Measurements from ENCODE around the gene KIF12. TPM values are rescaled to one million over a fixed set of nuclear protein-coding genes. Genes with fewer than 3 reads are reported as not detected.

Gene KIF12
- total and polyA plus RNA-seq, 2 of the 13 experiments (the other 11 are each of a cell fraction or from before 2014, with no cell fraction given), result 1.8 to 12.5 TPM

DNA sequence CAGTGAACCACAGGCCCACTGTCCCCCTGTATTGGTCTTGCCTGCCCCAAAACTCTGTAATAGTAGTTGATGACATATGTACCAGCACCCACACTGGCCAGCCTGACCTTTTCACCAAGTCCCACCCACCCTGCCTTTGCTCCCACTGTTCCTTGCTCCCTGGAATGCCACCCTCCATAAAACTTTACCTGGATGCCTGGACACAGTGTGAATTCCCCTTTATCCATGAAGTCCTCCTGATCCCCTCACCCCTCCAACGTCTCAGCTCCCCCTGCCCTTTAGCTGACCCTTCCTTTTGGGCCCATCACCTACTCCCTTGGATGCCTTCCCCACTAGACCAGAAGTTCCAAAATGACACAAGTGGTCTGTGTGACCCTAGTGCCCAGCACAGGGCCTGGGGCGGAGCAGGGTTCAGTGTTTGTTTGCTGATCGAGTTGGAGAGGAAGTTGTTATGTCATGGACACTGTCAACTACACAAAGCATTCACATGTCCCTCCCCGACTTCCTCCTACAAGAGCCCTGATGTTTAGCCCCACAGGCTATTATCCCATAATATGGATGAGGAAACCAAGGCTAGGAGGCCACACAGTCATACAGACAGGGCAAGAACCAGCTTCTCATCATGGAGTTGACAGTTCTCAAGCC is 37.1 kb downstream of the KIF12 start (continued):
- TF ChIP-seq, protein P1, sequence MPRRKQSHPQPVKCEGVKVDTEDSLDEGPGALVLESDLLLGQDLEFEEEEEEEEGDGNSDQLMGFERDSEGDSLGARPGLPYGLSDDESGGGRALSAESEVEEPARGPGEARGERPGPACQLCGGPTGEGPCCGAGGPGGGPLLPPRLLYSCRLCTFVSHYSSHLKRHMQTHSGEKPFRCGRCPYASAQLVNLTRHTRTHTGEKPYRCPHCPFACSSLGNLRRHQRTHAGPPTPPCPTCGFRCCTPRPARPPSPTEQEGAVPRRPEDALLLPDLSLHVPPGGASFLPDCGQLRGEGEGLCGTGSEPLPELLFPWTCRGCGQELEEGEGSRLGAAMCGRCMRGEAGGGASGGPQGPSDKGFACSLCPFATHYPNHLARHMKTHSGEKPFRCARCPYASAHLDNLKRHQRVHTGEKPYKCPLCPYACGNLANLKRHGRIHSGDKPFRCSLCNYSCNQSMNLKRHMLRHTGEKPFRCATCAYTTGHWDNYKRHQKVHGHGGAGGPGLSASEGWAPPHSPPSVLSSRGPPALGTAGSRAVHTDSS (CRISPR knock-in tag; conservative IDR thresholded peaks at IDR 0.05), result no peak
- TF ChIP-seq NR2F1 (CRISPR knock-in tag; IDR thresholded peaks at IDR 0.05) (peak in 1 of 2 experiments; percentile 20; a peak in 1 of 4 replicates), KLF15 (CRISPR knock-in tag; IDR thresholded peaks at IDR 0.05; ENCODE audit: borderline replicate concordance) (no peak), POLR2AphosphoS5 (IDR thresholded peaks at IDR 0.05; ENCODE audit: low read depth, low read length) (peak; percentile 18; the same call in 1 of the 2 replicates), ZSCAN21 (CRISPR knock-in tag; IDR thresholded peaks at IDR 0.05; ENCODE audit: borderline replicate concordance) (peak; percentile 53; the same call in 1 of the 2 replicates), SP5 (CRISPR knock-in tag; IDR thresholded peaks at IDR 0.05; ENCODE audit: borderline replicate concordance, low read depth) (peak; percentile 99), IRF2 (CRISPR knock-in tag; IDR thresholded peaks at IDR 0.05) (0 out of 2 replicates have a peak, but pooled peaks have one; percentile 43), ZFP62 (CRISPR knock-in tag; IDR thresholded peaks at IDR 0.05) (no peak), PAF1 (CRISPR knock-in tag; IDR thresholded peaks at IDR 0.05) (0 out of 2 replicates have a peak, but pooled peaks have one; percentile 63), THYN1 (CRISPR knock-in tag; IDR thresholded peaks at IDR 0.05; ENCODE audit: borderline replicate concordance, low read depth) (no peak)
- TF ChIP-seq, protein P2, sequence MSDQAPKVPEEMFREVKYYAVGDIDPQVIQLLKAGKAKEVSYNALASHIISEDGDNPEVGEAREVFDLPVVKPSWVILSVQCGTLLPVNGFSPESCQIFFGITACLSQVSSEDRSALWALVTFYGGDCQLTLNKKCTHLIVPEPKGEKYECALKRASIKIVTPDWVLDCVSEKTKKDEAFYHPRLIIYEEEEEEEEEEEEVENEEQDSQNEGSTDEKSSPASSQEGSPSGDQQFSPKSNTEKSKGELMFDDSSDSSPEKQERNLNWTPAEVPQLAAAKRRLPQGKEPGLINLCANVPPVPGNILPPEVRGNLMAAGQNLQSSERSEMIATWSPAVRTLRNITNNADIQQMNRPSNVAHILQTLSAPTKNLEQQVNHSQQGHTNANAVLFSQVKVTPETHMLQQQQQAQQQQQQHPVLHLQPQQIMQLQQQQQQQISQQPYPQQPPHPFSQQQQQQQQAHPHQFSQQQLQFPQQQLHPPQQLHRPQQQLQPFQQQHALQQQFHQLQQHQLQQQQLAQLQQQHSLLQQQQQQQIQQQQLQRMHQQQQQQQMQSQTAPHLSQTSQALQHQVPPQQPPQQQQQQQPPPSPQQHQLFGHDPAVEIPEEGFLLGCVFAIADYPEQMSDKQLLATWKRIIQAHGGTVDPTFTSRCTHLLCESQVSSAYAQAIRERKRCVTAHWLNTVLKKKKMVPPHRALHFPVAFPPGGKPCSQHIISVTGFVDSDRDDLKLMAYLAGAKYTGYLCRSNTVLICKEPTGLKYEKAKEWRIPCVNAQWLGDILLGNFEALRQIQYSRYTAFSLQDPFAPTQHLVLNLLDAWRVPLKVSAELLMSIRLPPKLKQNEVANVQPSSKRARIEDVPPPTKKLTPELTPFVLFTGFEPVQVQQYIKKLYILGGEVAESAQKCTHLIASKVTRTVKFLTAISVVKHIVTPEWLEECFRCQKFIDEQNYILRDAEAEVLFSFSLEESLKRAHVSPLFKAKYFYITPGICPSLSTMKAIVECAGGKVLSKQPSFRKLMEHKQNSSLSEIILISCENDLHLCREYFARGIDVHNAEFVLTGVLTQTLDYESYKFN (CRISPR knock-in tag; conservative IDR thresholded peaks at IDR 0.05), result peak; percentile 91
- TF ChIP-seq, protein P3, sequence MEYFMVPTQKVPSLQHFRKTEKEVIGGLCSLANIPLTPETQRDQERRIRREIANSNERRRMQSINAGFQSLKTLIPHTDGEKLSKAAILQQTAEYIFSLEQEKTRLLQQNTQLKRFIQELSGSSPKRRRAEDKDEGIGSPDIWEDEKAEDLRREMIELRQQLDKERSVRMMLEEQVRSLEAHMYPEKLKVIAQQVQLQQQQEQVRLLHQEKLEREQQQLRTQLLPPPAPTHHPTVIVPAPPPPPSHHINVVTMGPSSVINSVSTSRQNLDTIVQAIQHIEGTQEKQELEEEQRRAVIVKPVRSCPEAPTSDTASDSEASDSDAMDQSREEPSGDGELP (IDR thresholded peaks at IDR 0.05; ENCODE audit: borderline replicate concordance, low read depth), result peak; percentile 38; the same call in 1 of the 2 replicates
- TF ChIP-seq, protein P4, sequence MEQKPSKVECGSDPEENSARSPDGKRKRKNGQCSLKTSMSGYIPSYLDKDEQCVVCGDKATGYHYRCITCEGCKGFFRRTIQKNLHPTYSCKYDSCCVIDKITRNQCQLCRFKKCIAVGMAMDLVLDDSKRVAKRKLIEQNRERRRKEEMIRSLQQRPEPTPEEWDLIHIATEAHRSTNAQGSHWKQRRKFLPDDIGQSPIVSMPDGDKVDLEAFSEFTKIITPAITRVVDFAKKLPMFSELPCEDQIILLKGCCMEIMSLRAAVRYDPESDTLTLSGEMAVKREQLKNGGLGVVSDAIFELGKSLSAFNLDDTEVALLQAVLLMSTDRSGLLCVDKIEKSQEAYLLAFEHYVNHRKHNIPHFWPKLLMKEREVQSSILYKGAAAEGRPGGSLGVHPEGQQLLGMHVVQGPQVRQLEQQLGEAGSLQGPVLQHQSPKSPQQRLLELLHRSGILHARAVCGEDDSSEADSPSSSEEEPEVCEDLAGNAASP (CRISPR knock-in tag; IDR thresholded peaks at IDR 0.05; ENCODE audit: borderline replicate concordance), result peak; percentile 30; the same call in 1 of the 2 replicates
- TF ChIP-seq, protein P5, sequence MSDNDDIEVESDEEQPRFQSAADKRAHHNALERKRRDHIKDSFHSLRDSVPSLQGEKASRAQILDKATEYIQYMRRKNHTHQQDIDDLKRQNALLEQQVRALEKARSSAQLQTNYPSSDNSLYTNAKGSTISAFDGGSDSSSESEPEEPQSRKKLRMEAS (IDR thresholded peaks at IDR 0.05), result peak; percentile 73
- TF ChIP-seq, protein P6, sequence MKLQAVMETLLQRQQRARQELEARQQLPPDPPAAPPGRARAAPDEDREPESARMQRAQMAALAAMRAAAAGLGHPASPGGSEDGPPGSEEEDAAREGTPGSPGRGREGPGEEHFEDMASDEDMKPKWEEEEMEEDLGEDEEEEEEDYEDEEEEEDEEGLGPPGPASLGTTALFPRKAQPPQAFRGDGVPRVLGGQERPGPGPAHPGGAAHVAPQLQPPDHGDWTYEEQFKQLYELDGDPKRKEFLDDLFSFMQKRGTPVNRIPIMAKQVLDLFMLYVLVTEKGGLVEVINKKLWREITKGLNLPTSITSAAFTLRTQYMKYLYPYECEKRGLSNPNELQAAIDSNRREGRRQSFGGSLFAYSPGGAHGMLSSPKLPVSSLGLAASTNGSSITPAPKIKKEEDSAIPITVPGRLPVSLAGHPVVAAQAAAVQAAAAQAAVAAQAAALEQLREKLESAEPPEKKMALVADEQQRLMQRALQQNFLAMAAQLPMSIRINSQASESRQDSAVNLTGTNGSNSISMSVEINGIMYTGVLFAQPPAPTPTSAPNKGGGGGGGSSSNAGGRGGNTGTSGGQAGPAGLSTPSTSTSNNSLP (IDR thresholded peaks at IDR 0.05; ENCODE audit: low read depth, low read length), result no peak
- TF ChIP-seq, protein P7, sequence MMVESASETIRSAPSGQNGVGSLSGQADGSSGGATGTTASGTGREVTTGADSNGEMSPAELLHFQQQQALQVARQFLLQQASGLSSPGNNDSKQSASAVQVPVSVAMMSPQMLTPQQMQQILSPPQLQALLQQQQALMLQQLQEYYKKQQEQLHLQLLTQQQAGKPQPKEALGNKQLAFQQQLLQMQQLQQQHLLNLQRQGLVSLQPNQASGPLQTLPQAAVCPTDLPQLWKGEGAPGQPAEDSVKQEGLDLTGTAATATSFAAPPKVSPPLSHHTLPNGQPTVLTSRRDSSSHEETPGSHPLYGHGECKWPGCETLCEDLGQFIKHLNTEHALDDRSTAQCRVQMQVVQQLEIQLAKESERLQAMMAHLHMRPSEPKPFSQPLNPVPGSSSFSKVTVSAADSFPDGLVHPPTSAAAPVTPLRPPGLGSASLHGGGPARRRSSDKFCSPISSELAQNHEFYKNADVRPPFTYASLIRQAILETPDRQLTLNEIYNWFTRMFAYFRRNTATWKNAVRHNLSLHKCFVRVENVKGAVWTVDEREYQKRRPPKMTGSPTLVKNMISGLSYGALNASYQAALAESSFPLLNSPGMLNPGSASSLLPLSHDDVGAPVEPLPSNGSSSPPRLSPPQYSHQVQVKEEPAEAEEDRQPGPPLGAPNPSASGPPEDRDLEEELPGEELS (CRISPR knock-in tag; IDR thresholded peaks at IDR 0.05), result peak; percentile 76
